ENCODE data around the gene ADRA2C.

The ADRA2C gene

GRCh38 chr4:3735196-3735595 lies 31.0 kb upstream of the ADRA2C start:
- no peak for DNase-seq

GRCh38 chr4:3736290-3736689 lies 29.9 kb upstream of the ADRA2C start:
- DNase-seq: no peak

GRCh38 chr4:3736806-3737205 lies 29.4 kb upstream of the ADRA2C start:
- no peak for DNase-seq

- DNase-seq: no peak
Measured at GRCh38 chr4:3739577-3739976, 26.6 kb upstream of the ADRA2C start.

- DNase-seq: no peak
Measured at GRCh38 chr4:3740256-3740655, 25.9 kb upstream of the ADRA2C start.

GRCh38 chr4:3741217-3742011 lies 24.8 kb upstream of the ADRA2C start:
- DNase-seq: no peak

- DNase-seq: no peak
Measured at GRCh38 chr4:3742610-3743009, 23.6 kb upstream of the ADRA2C start.

- DNase-seq: no peak
Measured at GRCh38 chr4:3744232-3744631, 22.0 kb upstream of the ADRA2C start.

- DNase-seq: no peak
Measured at GRCh38 chr4:3744901-3745300, 21.3 kb upstream of the ADRA2C start.

GRCh38 chr4:3745886-3746656 lies 20.1 kb upstream of the ADRA2C start:
- DNase-seq: no peak

- DNase-seq: no peak
Measured at GRCh38 chr4:3746701-3747580, 19.2 kb upstream of the ADRA2C start.

GRCh38 chr4:3747581-3747904 lies 18.6 kb upstream of the ADRA2C start:
- peak; percentile 13 for DNase-seq

GRCh38 chr4:3748136-3748898 lies 17.9 kb upstream of the ADRA2C start:
- no peak for DNase-seq

GRCh38 chr4:3749081-3749480 lies 17.1 kb upstream of the ADRA2C start:
- DNase-seq: no peak

- DNase-seq: no peak
Measured at GRCh38 chr4:3750334-3750733, 15.9 kb upstream of the ADRA2C start.

- no peak for DNase-seq
Measured at GRCh38 chr4:3752022-3752421, 14.2 kb upstream of the ADRA2C start.

GRCh38 chr4:3753726-3754412 lies 12.3 kb upstream of the ADRA2C start:
- DNase-seq: no peak

- no peak for DNase-seq
Measured at GRCh38 chr4:3756343-3757059, 9.7 kb upstream of the ADRA2C start.

- no peak for DNase-seq
Measured at GRCh38 chr4:3759236-3759635, 6.9 kb upstream of the ADRA2C start.

- DNase-seq: no peak
Measured at GRCh38 chr4:3760346-3760745, 5.8 kb upstream of the ADRA2C start.

- DNase-seq: no peak
Measured at GRCh38 chr4:3760841-3761240, 5.3 kb upstream of the ADRA2C start.

Measured in activated CD4-positive, alpha-beta T cell treated with anti-CD3 and anti-CD28 coated beads, Interleukin-2, Interleukin-6, amounts not matched to agents 100 ng/mL and 50 ng/mL, durations not matched to agents 16 hours and 8 hours (primary cell).